Hepatocyte (in vitro differentiated cells): Measurements from ENCODE around the gene TANC1.

Experiments used
- CTCF ChIP-seq: fragments of 200-600 bp; sonication (generic); IDR thresholded peaks from 2 replicates; pipeline ENCODE4 v1.5.1; 2016; ENCODE audit warnings: antibody characterized with exemption, mild to moderate bottlenecking; ENCODE audit not compliant: poor library complexity
- EZH2 ChIP-seq: fragments of 200-600 bp; sonication (generic); IDR thresholded peaks from 2 replicates; pipeline ENCODE4 v1.6.1; 2016; ENCODE audit warnings: antibody characterized with exemption, mild to moderate bottlenecking, borderline replicate concordance

- TF ChIP-seq CTCF = no peak
- no peak for TF ChIP-seq EZH2
These were observed 32.8 kb upstream of the TANC1 start for GRCh38 chr2:158935617-158936016.
